ENCODE data around the gene GPR32.
"Not testable (repeated sequence)": the region's sequence is repeated elsewhere in the genome, so short reads cannot be mapped to it uniquely, and the experiment has no call there.

The GPR32 gene

GRCh38 chr19:50770164-50770563 is at the start of gene GPR32:
TSS of gene GPR32 (plus strand) at chr19:50770464. CDS start at chr19:50770601, 137 bp downstream.
- H3K4me1 ChIP-seq (ENCODE audit: control insufficient read depth in 1 of 2, insufficient read depth in 2 of 2, low read length in 2 of 2); H3K4me3 ChIP-seq (ENCODE audit: low read depth in 1 of 2, low read length in 2 of 2); H3K9me3 ChIP-seq (ENCODE audit: control insufficient read depth in 1 of 2, low read length in 2 of 2); H3K27me3 ChIP-seq (ENCODE audit: low read depth, low read length); H3K27ac ChIP-seq (ENCODE audit: low read length); H3K36me3 ChIP-seq (ENCODE audit: control insufficient read depth in 1 of 2, insufficient read depth in 2 of 2, low read length in 2 of 2): not testable (repeated sequence)

- Histone ChIP-seq H3K36me3 (ENCODE audit: control insufficient read depth in 1 of 2, insufficient read depth in 2 of 2, low read length in 2 of 2) (no peaks in the 10 kb centered on the region), H3K4me3 (ENCODE audit: low read depth in 1 of 2, low read length in 2 of 2) (no peak overlapping the region), H3K27ac (ENCODE audit: low read length) (no peak overlapping the region), H3K4me1 (ENCODE audit: control insufficient read depth in 1 of 2, insufficient read depth in 2 of 2, low read length in 2 of 2) (peaks cover 0 to 40% of the 10 kb centered on the region in 2 donors), H3K9me3 (ENCODE audit: control insufficient read depth in 1 of 2, low read length in 2 of 2) (no peaks in the 10 kb centered on the region), H3K27me3 (ENCODE audit: low read depth, low read length) (peaks cover 4% of the 10 kb centered on the region)
Measured at GRCh38 chr19:50720921-50721381, 49.3 kb upstream of the GPR32 start.

- no peaks in the 10 kb centered on the region for H3K9me3 ChIP-seq (ENCODE audit: control insufficient read depth in 1 of 2, low read length in 2 of 2)
- H3K4me1 ChIP-seq (ENCODE audit: control insufficient read depth in 1 of 2, insufficient read depth in 2 of 2, low read length in 2 of 2), result peaks cover 0 to 41% of the 10 kb centered on the region in 2 donors
- H3K27me3 ChIP-seq (ENCODE audit: low read depth, low read length), result peaks cover 4% of the 10 kb centered on the region
- H3K36me3 ChIP-seq (ENCODE audit: control insufficient read depth in 1 of 2, insufficient read depth in 2 of 2, low read length in 2 of 2), result no peaks in the 10 kb centered on the region
- H3K27ac ChIP-seq (ENCODE audit: low read length), result no peak overlapping the region
- no peak overlapping the region for H3K4me3 ChIP-seq (ENCODE audit: low read depth in 1 of 2, low read length in 2 of 2)
Measured at GRCh38 chr19:50721441-50722137, 48.7 kb upstream of the GPR32 start.

GRCh38 chr19:50722201-50723013 is 47.9 kb upstream of the GPR32 start:
- no peak overlapping the region for H3K27ac ChIP-seq (ENCODE audit: low read length)
- peaks cover under 1% of the 10 kb centered on the region for H3K27me3 ChIP-seq (ENCODE audit: low read depth, low read length)
- H3K4me1 ChIP-seq (ENCODE audit: control insufficient read depth in 1 of 2, insufficient read depth in 2 of 2, low read length in 2 of 2), result peaks cover 0 to 41% of the 10 kb centered on the region in 2 donors
- no peaks in the 10 kb centered on the region for H3K9me3 ChIP-seq (ENCODE audit: control insufficient read depth in 1 of 2, low read length in 2 of 2)
- H3K4me3 ChIP-seq (ENCODE audit: low read depth in 1 of 2, low read length in 2 of 2), result peak overlapping the region; percentile 56 to 79
- no peaks in the 10 kb centered on the region for H3K36me3 ChIP-seq (ENCODE audit: control insufficient read depth in 1 of 2, insufficient read depth in 2 of 2, low read length in 2 of 2)

- Histone ChIP-seq H3K9me3 (ENCODE audit: control insufficient read depth in 1 of 2, low read length in 2 of 2) (no peaks in the 10 kb centered on the region), H3K36me3 (ENCODE audit: control insufficient read depth in 1 of 2, insufficient read depth in 2 of 2, low read length in 2 of 2) (no peaks in the 10 kb centered on the region), H3K4me3 (ENCODE audit: low read depth in 1 of 2, low read length in 2 of 2) (peak within 1 kb of the TSS; percentile 56 to 79), H3K4me1 (ENCODE audit: control insufficient read depth in 1 of 2, insufficient read depth in 2 of 2, low read length in 2 of 2) (peaks cover 0 to 42% of the 10 kb centered on the region in 2 donors), H3K27ac (ENCODE audit: low read length) (no peak within 1 kb of the TSS), H3K27me3 (ENCODE audit: low read depth, low read length) (no peaks in the 10 kb centered on the region)
Measured at GRCh38 chr19:50723069-50723468, 47.2 kb upstream of the GPR32 start, which contains the start of gene CLEC11A. TSS of gene CLEC11A (plus strand) at chr19:50723364. CDS start at chr19:50723526, 162 bp downstream.

- Histone ChIP-seq H3K9me3 (ENCODE audit: control insufficient read depth in 1 of 2, low read length in 2 of 2) (no peaks in the 10 kb centered on the region), H3K4me3 (ENCODE audit: low read depth in 1 of 2, low read length in 2 of 2) (peak overlapping the region; percentile 56 to 79), H3K4me1 (ENCODE audit: control insufficient read depth in 1 of 2, insufficient read depth in 2 of 2, low read length in 2 of 2) (peaks cover 0 to 38% of the 10 kb centered on the region in 2 donors), H3K27me3 (ENCODE audit: low read depth, low read length) (no peaks in the 10 kb centered on the region), H3K36me3 (ENCODE audit: control insufficient read depth in 1 of 2, insufficient read depth in 2 of 2, low read length in 2 of 2) (no peaks in the 10 kb centered on the region), H3K27ac (ENCODE audit: low read length) (no peak overlapping the region)
Measured at GRCh38 chr19:50723735-50724521, 46.3 kb upstream of the GPR32 start.

GRCh38 chr19:50724522-50725217 is 45.6 kb upstream of the GPR32 start:
- Histone ChIP-seq H3K27me3 (ENCODE audit: low read depth, low read length) (no peaks in the 10 kb centered on the region), H3K9me3 (ENCODE audit: control insufficient read depth in 1 of 2, low read length in 2 of 2) (no peaks in the 10 kb centered on the region), H3K27ac (ENCODE audit: low read length) (no peak overlapping the region), H3K4me3 (ENCODE audit: low read depth in 1 of 2, low read length in 2 of 2) (peak overlapping the region; percentile 56 to 79), H3K36me3 (ENCODE audit: control insufficient read depth in 1 of 2, insufficient read depth in 2 of 2, low read length in 2 of 2) (no peaks in the 10 kb centered on the region), H3K4me1 (ENCODE audit: control insufficient read depth in 1 of 2, insufficient read depth in 2 of 2, low read length in 2 of 2) (peaks cover 0 to 36% of the 10 kb centered on the region in 2 donors)

GRCh38 chr19:50725218-50725910 is 44.9 kb upstream of the GPR32 start:
- H3K4me1 ChIP-seq (ENCODE audit: control insufficient read depth in 1 of 2, insufficient read depth in 2 of 2, low read length in 2 of 2), result peaks cover 0 to 36% of the 10 kb centered on the region in 2 donors
- no peak overlapping the region for H3K27ac ChIP-seq (ENCODE audit: low read length)
- H3K36me3 ChIP-seq (ENCODE audit: control insufficient read depth in 1 of 2, insufficient read depth in 2 of 2, low read length in 2 of 2), result no peaks in the 10 kb centered on the region
- H3K9me3 ChIP-seq (ENCODE audit: control insufficient read depth in 1 of 2, low read length in 2 of 2), result no peaks in the 10 kb centered on the region
- H3K4me3 ChIP-seq (ENCODE audit: low read depth in 1 of 2, low read length in 2 of 2), result peak overlapping the region; percentile 48 to 79
- no peaks in the 10 kb centered on the region for H3K27me3 ChIP-seq (ENCODE audit: low read depth, low read length)

GRCh38 chr19:50725911-50726230 is 44.4 kb upstream of the GPR32 start:
- Histone ChIP-seq H3K4me3 (ENCODE audit: low read depth in 1 of 2, low read length in 2 of 2) (peak overlapping the region; percentile 48 to 79), H3K9me3 (ENCODE audit: control insufficient read depth in 1 of 2, low read length in 2 of 2) (no peaks in the 10 kb centered on the region), H3K27me3 (ENCODE audit: low read depth, low read length) (no peaks in the 10 kb centered on the region), H3K27ac (ENCODE audit: low read length) (no peak overlapping the region), H3K4me1 (ENCODE audit: control insufficient read depth in 1 of 2, insufficient read depth in 2 of 2, low read length in 2 of 2) (peaks cover 0 to 36% of the 10 kb centered on the region in 2 donors), H3K36me3 (ENCODE audit: control insufficient read depth in 1 of 2, insufficient read depth in 2 of 2, low read length in 2 of 2) (no peaks in the 10 kb centered on the region)

- Histone ChIP-seq H3K36me3 (ENCODE audit: control insufficient read depth in 1 of 2, insufficient read depth in 2 of 2, low read length in 2 of 2) (no peaks in the 10 kb centered on the region), H3K27me3 (ENCODE audit: low read depth, low read length) (no peaks in the 10 kb centered on the region), H3K4me1 (ENCODE audit: control insufficient read depth in 1 of 2, insufficient read depth in 2 of 2, low read length in 2 of 2) (peaks cover 0 to 27% of the 10 kb centered on the region in 2 donors), H3K4me3 (ENCODE audit: low read depth in 1 of 2, low read length in 2 of 2) (no peak overlapping the region), H3K9me3 (ENCODE audit: control insufficient read depth in 1 of 2, low read length in 2 of 2) (no peaks in the 10 kb centered on the region), H3K27ac (ENCODE audit: low read length) (no peak overlapping the region)
Measured at GRCh38 chr19:50728084-50728737, 42.1 kb upstream of the GPR32 start.

Data from muscle layer of duodenum (tissue), 2 donors.